ENCODE measurements around the gene DHRS2.
A peak's percentile ranks its signal among the peaks of the same experiment; 100 is the strongest.
"Not testable (repeated sequence)": the region's sequence is repeated elsewhere in the genome, so short reads cannot be mapped to it uniquely, and the experiment has no call there.

The DHRS2 gene, protein sequence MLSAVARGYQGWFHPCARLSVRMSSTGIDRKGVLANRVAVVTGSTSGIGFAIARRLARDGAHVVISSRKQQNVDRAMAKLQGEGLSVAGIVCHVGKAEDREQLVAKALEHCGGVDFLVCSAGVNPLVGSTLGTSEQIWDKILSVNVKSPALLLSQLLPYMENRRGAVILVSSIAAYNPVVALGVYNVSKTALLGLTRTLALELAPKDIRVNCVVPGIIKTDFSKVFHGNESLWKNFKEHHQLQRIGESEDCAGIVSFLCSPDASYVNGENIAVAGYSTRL

DNA sequence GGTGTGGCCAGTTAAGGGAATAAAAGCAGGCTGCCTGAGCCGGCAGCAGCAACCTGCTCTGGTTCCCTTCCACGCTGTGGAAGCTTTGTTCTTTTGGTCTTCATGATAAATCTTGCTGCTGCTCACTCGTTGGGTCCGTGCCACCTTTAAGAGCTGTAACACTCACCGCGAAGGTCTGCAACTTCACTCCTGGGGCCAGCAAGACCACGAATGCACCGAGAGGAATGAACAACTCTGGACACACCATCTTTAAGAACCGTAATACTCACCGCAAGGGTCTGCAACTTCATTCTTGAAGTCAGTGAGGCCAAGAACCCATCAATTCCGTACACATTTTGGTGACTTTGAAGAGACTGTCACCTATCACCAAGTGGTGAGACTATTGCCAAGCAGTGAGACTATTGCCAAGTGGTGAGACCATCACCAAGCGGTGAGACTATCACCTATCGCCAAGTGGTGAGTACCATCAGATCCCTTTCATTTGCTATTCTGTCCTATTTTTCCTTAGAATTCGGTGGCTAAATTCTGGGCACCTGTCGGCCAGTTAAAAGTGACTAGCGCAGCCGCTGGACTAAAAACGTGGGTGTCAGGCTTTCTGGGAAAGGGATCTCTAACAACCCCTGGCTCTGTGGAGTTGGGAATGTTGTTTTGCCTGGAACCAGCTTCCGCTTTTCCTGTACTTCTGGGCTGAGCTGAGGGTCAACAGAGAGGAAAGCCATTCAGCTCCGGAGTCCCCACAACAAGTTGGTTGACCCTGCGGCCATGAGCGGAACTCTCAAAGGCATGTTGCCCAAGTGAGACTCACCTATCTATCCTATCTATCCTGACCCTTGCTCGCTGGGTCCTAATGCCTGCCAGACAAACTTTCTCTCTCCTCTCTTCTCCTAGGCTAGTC lies at the start of gene DHRS2:
Gene DHRS2, plus strand, starts transcription at position 48 of the 895 bp plus-strand sequence. CDS start 2,501 bp downstream, outside the sequence.
- no peak for DNase-seq

DNA sequence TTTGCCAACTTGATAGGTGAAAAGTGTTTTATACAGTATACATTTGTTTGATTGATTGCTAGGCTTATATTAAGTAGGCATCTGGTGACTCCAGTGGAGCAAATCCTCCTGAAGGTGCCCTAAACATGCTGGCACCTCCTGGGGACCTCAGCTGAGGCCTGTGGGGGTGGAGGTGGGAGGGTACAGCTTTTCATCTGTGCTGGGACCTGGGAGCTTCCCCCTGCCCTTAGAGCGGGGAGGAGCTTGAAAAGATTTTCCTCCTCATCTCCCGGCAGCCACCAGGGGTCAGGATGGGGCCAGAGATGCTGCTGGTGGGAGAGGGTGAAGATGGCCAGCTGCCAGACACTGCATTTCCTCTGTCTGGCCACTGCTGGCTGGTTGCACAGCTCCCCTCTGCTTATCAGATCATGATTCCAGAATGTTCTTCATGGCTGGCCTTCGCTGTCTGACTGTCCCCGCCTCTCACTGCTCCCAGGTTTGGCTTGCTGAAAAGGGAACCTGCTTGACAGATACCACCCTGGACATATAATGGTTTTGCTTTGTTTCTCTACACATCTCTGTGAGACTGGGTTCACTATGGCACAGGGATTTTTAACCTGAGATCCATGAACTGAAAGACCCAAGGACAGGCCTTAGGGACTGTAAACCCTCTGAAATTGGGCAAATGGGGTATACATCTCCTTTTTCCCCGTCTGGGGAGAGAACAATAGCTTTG lies 47.1 kb upstream of the DHRS2 start:
- DNase-seq, result peak in 51 of 56 donors; percentile 29 to 90 (median 73)

- no peak for DNase-seq
Measured at GRCh38 chr14:23589606-23590005, 46.6 kb upstream of the DHRS2 start.

GRCh38 chr14:23590198-23590597 lies 46.0 kb upstream of the DHRS2 start:
- DNase-seq, result no peak

- DNase-seq, result not testable (repeated sequence)
Measured at GRCh38 chr14:23594191-23594590, 42.0 kb upstream of the DHRS2 start.

DNA sequence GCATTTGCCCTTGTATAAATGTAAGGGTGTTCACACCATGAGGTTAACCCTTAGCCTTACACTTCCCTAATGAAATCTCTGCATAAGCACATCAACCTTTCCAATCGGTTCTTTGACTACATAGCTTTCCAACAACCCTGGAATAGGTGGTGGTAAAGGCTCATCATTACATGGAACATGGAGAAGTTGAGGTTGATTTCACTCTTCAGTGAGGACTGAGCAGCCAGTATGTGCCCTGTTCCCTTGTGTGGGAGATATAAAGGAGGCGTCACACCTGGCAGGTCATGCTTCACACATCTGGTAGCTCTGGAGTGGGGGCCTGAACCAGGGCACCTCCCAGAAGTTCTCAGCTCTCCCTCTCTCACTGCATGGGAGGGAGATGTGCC lies 35.8 kb upstream of the DHRS2 start:
- no peak for DNase-seq

DNA sequence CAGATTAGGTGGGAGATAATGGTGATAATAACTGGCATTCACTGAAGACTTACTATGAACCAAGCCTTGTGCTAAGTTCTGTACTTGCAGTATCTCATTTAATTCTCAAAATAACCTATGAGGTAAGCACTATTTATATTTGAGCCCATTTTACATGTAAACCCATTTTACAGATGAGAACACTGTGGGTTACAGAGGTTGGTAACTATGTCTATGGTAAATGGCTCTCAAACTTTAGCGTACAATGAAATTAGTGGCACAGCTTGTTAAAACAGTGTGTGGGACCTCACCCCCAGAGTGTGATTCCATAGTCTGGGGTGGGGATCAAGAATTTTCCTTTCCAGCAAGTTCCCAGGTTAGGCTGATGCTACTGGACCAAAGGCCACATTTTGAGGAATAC lies 35.4 kb upstream of the DHRS2 start:
- DNase-seq, result no peak

- DNase-seq, result no peak
Measured at GRCh38 chr14:23601424-23601823, 34.7 kb upstream of the DHRS2 start.

DNA sequence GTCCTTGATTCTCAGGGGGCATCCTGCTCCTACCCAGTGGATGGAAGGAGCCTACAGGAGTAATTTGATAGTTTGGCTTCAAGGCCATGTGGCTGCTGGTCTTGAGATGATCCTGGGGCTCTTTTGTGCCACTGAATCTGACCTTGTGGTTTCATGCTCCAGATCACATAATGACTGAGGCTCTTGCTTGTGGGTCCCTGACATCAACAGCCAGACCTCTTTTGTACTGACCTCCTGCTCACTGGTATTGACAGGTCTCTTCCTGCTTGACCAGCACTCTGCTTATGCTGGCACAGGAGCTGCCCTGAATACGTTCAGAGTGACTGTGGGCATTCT lies 34.4 kb upstream of the DHRS2 start:
- DNase-seq, result no peak

- no peak for DNase-seq
Measured at GRCh38 chr14:23602181-23603095, 33.7 kb upstream of the DHRS2 start.

- DNase-seq, result no peak
Measured at GRCh38 chr14:23603103-23603502, 33.1 kb upstream of the DHRS2 start.

- DNase-seq, result no peak
Measured at GRCh38 chr14:23604148-23604547, 32.0 kb upstream of the DHRS2 start.

GRCh38 chr14:23604675-23605170 lies 31.4 kb upstream of the DHRS2 start:
- no peak for DNase-seq

- no peak for DNase-seq
Measured at GRCh38 chr14:23605931-23606585, 30.1 kb upstream of the DHRS2 start.

DNA sequence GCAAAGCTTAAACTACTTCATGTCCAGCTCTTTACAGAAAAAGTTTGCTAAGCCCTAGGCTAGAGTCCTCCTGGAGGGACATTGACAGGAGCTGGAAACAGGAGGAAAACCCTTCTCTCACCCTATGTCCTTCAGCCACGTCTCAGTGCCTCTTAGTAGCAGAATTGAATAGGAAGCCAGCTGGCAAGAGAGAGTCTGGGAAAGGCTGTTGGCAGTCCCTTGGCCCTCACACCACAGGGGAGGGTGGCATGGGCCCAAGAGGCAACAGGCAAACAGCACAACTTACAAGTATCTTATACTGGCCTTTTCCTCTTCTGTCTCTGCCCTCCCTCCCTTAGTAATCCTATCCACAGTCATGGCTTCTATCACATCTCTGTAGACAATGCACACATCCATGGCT lies 27.7 kb upstream of the DHRS2 start:
- peak in 13 of 56 donors; percentile 1 to 38 (median 12) for DNase-seq

GRCh38 chr14:23609001-23609400 lies 27.2 kb upstream of the DHRS2 start:
- DNase-seq, result no peak

GRCh38 chr14:23609411-23610089 lies 26.6 kb upstream of the DHRS2 start:
- not testable (repeated sequence) for DNase-seq

DNA sequence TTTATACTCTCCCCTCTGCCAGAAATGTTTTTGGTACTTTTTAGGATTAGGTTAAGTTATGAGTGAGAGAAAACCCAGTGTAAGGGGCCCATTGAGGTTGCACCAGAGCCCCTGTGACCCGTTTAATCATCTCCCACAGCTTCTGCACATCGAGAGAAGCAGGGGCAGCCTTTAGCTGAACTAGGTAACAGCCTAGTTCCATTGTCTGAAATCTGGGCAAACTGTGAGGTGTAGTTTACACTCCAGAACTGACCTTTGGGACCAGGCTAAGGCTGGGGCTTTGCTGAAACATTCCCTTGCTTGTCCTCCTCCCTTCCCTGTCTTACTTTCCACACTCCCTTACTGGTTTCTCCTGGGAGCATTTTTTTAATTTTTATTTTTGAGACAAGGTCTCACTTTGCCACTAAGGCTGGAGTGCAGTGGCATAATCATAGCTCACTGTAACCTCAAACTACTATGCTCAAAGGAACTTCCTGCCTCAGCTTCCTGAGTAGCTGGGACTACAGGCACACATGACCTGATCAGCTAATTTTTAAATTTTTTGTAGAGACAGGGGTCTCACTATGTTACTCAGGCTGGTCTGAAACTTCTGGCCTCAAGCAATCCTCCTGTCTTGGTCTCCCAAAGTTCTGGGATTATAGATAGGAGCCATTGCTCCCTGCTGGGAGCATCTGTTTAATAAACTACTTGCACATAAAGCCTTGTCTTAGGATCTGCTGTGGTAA lies 25.9 kb upstream of the DHRS2 start:
- DNase-seq, result no peak

DNA sequence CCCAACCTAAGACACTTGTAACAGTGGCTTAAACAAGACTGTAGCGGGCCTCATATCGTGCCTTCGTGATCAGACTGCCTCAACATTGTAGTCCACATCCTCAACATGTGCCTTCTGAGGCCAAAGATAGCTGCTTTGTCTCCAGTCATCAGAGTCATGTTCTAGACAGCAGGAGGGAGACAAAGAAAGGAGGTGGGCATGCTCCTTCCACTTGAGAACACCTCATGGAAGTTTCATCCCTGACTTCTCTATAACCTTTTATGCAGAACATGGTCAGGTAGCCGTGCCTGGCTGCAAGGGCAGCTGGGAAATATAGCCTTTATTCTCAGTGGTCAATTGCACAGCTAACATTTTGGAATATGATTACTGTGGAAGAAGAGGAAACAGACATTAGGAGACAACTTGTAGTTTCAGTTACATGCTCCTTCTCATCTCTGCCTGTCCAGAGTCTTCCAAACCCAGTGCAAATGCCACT lies 25.3 kb upstream of the DHRS2 start:
- no peak for DNase-seq
